DMS153 treated with DMSO at 0.1 percent for 48 hours (cell line): ENCODE measurements around the gene ZP3.
"Not testable (repeated sequence)": the region's sequence is repeated elsewhere in the genome, so short reads cannot be mapped to it uniquely, and the experiment has no call there.

ENCODE experiments used
- DNase-seq: peaks from one replicate; lab custom pipeline; 2025; ENCODE audit not compliant: unreplicated experiment; lab: John Stamatoyannopoulos, UW

Gene ZP3

DNA sequence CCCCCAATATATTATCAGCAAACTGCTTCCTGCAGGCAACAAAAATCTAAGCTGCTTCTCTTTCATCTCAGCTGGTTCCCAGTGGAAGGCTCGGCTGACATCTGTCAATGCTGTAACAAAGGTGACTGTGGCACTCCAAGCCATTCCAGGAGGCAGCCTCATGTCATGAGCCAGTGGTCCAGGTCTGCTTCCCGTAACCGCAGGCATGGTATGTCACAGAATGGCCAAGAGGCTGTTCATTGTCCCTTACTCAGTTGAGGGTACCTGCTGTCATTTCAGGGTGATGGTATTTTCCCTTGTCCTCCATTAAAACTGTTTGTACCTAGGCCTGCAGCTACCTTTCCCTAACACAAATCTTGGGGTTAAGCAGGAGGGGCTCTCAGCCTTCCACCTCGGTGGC lies 15.7 kb downstream of the ZP3 start:
- DNase-seq = not testable (repeated sequence)

GRCh38 chr7:76441792-76442191 lies 17.0 kb downstream of the ZP3 start:
- not testable (repeated sequence) for DNase-seq

DNA sequence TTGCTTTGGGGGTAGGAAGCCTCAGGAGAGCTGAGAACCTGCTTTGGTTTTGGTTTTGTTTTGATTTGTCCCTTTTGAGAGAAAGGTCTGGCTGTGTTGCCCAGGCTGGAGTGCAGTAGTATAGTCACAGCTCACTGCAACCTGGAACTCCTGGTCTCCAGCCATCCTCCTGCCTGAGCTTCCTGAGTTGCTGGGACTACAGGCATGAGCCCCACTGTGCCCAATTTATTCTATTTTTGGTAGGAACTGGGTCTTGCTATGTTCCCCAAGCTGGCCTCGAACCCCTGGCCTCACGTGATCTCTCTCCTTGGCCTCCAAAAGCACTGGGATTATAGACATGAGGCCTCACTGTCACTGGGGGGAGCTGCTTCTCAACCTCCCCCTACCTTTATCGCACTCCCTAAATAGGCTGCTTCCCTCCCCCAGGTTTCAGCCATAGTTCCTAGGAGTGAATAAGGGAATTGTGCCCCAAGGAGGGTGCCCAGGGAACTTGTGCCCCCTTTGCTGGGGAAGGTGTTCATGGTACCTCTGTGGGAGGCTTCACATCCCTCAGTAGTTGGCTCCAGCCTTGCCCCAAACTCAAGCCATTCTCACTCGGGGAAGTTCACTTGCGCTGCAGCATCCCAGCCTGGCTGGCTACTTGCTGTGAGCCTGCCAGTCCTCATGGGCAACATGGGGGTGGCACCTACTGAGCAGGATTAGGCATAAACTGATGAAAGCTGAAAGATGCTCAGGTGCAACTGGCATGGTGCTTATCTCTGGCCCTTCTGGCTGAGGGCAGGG lies 18.1 kb downstream of the ZP3 start:
- not testable (repeated sequence) for DNase-seq

- DNase-seq = not testable (repeated sequence)
These were observed 19.1 kb downstream of the ZP3 start for GRCh38 chr7:76443846-76444245.

DNA sequence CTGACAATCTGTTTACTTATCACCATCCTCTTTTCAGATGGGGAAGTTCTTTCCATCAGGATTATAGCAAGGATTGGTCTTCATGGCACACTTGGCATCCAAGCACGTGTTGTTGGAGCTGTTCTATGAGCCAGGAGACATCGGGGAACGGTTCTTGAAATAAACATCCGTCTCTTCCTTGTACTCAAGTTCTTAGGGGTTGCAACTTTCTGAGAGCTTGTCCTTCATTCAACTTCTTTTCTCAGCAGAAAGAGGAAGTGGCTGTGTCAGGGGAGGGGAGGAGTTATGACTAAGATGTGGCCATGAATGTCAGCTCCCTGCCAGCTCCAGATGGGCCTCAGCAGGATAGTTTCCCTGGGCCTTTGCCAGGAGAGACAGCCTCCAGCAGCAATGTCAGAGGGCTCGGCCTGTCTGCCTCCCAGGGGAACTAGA lies 20.8 kb downstream of the ZP3 start:
- DNase-seq = not testable (repeated sequence)

DNA sequence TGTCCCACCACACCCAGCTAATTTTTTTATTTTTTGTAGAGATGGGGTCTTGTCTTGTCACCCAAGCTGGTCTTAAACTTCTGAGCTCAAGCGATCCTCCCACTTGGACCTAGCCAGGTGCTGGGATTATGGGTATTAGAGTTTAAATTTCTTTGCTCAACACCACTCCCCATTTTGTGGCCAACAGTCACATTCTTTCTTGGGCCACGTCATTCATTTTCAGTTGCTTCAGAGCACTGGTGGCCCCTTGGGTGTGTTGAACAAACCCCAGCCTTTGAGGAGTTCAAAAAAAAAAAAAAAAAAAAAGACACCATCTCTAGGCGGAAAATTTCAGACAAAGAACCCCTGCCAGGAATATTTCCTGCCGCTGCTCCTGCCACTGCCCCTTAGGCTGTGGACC lies 32.3 kb downstream of the ZP3 start:
- not testable (repeated sequence) for DNase-seq

DNA sequence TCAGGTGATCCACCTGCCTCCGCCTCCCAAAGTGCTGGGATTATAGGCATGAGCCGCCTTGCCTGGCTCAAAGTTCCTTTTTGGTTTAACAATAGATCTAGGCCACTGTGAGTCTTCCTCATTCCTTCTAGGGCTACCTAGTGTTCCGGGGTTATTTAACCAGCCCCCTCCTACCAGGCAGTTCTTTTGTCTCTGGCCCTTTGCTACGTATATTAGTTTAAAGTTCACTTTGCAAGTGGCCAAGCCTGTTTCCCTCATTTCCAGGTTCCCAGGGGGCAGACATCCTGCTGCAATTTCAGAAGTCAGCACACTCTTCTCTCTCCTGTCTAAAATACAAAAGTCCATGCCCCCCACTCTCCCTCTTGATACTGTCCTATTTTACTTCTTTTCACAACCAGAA lies 33.8 kb downstream of the ZP3 start:
- not testable (repeated sequence) for DNase-seq

- DNase-seq = not testable (repeated sequence)
These were observed 36.0 kb downstream of the ZP3 start for GRCh38 chr7:76460767-76461166.

GRCh38 chr7:76461464-76462101 lies 36.8 kb downstream of the ZP3 start, which contains the start of gene DTX2:
DTX2 (plus strand) TSS chr7:76461709; CDS start chr7:76480510, 18,801 bp downstream.
- DNase-seq = not testable (repeated sequence)

GRCh38 chr7:76462271-76462882 lies 37.6 kb downstream of the ZP3 start:
- not testable (repeated sequence) for DNase-seq

GRCh38 chr7:76464959-76465358 lies 40.2 kb downstream of the ZP3 start:
- DNase-seq = not testable (repeated sequence)

- not testable (repeated sequence) for DNase-seq
These were observed 41.2 kb downstream of the ZP3 start for GRCh38 chr7:76465950-76466349.

- DNase-seq = not testable (repeated sequence)
These were observed 43.1 kb downstream of the ZP3 start for GRCh38 chr7:76467743-76468404.

GRCh38 chr7:76471556-76472221 lies 46.9 kb downstream of the ZP3 start:
- DNase-seq = not testable (repeated sequence)

- DNase-seq = not testable (repeated sequence)
These were observed 48.3 kb downstream of the ZP3 start for GRCh38 chr7:76473097-76473496.

DNA sequence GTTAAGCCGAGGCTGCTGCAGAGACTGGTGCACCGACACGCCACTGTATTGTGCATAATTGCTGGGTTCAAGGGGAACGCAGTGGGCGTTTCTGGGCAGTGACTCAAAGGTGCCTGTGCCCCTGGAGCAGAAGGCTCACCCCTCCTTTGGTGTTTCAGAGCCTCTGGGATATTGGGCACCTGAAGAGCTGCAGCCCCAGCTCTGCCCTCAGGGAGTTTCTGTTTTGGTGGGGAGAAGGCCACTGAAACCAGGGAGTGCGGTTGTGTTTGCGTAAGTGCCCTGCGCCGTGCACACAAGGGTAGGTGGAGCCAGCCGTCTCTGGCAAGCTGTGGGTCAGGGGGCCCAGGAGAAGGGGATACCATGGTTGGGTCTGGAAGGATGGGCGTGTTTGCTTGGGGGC lies 51.5 kb downstream of the ZP3 start:
- DNase-seq = not testable (repeated sequence)

DNA sequence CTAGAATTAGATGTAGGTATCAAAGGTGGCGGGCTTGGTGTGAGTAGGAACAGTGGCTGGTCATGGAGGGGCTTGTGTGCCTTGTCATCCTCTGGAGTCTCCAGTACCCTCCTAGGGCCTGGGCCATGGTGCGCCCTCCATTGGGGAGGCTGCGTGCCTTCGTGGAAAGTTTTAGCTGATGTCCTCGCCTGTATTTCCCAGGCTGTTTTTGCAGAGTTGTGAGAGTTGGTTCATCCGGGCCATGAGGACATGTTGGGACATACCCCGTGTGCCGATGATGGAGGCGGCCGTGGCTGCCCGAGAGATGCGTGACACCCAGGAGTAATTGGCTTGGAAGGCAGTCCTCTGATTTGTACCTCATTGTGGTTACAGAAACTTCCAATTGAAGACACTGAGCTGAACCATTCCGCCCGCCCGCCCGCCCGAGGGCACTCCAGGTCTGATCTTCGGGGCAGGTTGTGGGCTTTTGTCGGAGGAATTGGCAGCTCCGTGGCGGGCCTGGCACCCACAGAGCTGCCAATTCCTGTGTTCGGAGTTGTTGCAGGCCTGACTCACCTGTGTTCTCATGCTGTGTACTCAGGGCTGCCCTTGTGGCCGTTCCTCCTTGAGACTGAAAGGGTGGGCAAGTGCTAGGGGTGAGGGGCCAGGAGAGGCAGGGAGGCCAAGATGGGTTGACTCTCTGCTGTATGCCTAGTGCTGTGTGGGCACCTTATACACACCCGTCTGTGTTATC lies 52.2 kb downstream of the ZP3 start:
- not testable (repeated sequence) for DNase-seq

- DNase-seq = not testable (repeated sequence)
These were observed 54.9 kb downstream of the ZP3 start for GRCh38 chr7:76479628-76480027.

- DNase-seq = not testable (repeated sequence)
These were observed 55.9 kb downstream of the ZP3 start for GRCh38 chr7:76480403-76481253.
